OCI-LY1 (cell line): ENCODE measurements around the gene SAMD14.

Experiments
- CTCF ChIP-seq: fragments of 200-600 bp; sonication (generic), shearing (Covaris generic); IDR thresholded peaks from 2 replicates; pipeline ENCODE4 v1.5.1; 2017; ENCODE audit warnings: mild to moderate bottlenecking, antibody characterized with exemption, low read length, moderate library complexity, mixed read lengths
- EZH2 ChIP-seq: fragments of 200-600 bp; sonication (generic), shearing (Covaris generic); IDR thresholded peaks from 2 replicates; pipeline ENCODE4 v1.8.0; 2017; ENCODE audit warnings: borderline replicate concordance, mixed run types, mild to moderate bottlenecking, antibody characterized with exemption, low read length, moderate library complexity, mixed read lengths

GRCh38 chr17:50133028-50133768 is 3.2 kb upstream of the SAMD14 start:
- TF ChIP-seq CTCF (no peak), EZH2 (no peak)
